ENCODE results near the gene DDC. TPM values are rescaled to one million over a fixed set of nuclear protein-coding genes. Genes with fewer than 3 reads are reported as not detected.

DDC gene
- total and polyA plus RNA-seq, 2 donors (not counting 3 experiments of a cell fraction or from before 2014, with no cell fraction given), result not detected

GRCh38 chr7:50554431-50555322 lies 10.5 kb downstream of the DDC start:
- no peak overlapping the region for H2AFZ ChIP-seq (ENCODE audit: low read depth, low read length)
- POLR2A ChIA-PET, result no interaction called here
- no peaks in the 10 kb centered on the region for H3K9me1 ChIP-seq (replicated peaks; ENCODE audit: control insufficient read depth, extremely low read depth, insufficient read depth, low read length)
- dilution Hi-C loops (cut with MboI; ENCODE audit: extremely low pct_ligation_motif_present, low sequenced_read_pairs), result no loop called here
- no peak overlapping the region for H3K27ac ChIP-seq (ENCODE audit: insufficient read depth, low read depth, low read length)
- no TSS peak for BruUV-seq (replicated peaks)
- CTCF ChIA-PET, result interaction anchor here (1.1 to 1.5 kb wide), 2 partner anchors 587 to 608 kb away, joined by 3 to 5 read pairs; no protein-coding TSS in a partner anchor
- H3K79me2 ChIP-seq (ENCODE audit: control insufficient read depth, insufficient read depth, low read length), result no peaks in the 10 kb centered on the region
- no peaks in the 10 kb centered on the region for H4K20me1 ChIP-seq (replicated peaks; ENCODE audit: control insufficient read depth, extremely low read depth, insufficient read depth, low read length)
- H3K9ac ChIP-seq (replicated peaks; ENCODE audit: extremely low read depth, insufficient read depth, low read length), result no peak overlapping the region
- intact Hi-C loops (cut with micrococcal nuclease), result no loop called here
- TF ChIP-seq CTCF (IDR thresholded peaks at IDR 0.05; ENCODE audit: extremely low read depth in 1 of 2, insufficient read depth in 1 of 2, low read depth in 1 of 2, low read length in 2 of 2), result no peak
- no peak for TF ChIP-seq EZH2 (IDR thresholded peaks at IDR 0.05; ENCODE audit: borderline replicate concordance, low read depth, low read length, severe bottlenecking)
- DNase-seq (ENCODE audit: low read depth, low spot score), result no peak
- H3K4me3 ChIP-seq (replicated peaks in 1 of 3; ENCODE audit: insufficient read depth in 1 of 3, low read depth in 1 of 3, low read length in 3 of 3), result no peak overlapping the region
- H3K4me2 ChIP-seq (ENCODE audit: insufficient read depth, low read length), result no peak overlapping the region
- peaks cover 4 to 11% of the 10 kb centered on the region in 2 experiments for H3K27me3 ChIP-seq (ENCODE audit: control insufficient read depth in 2 of 2, insufficient read depth in 2 of 2, low read length in 2 of 2)
- H3K4me1 ChIP-seq (ENCODE audit: control insufficient read depth, extremely low read depth, insufficient read depth, low read length), result no peaks in the 10 kb centered on the region
- H3K36me3 ChIP-seq (ENCODE audit: control insufficient read depth in 2 of 2, extremely low read depth in 1 of 2, insufficient read depth in 2 of 2, low read length in 2 of 2), result no peaks in the 10 kb centered on the region
- H3K9me3 ChIP-seq (replicated peaks; ENCODE audit: control insufficient read depth, insufficient read depth, low read length), result no peaks in the 10 kb centered on the region
- FAIRE-seq, result no peak

GRCh38 chr7:50553973-50554372 lies 11.2 kb downstream of the DDC start:
- intact Hi-C loops (cut with micrococcal nuclease) (no loop called here), dilution Hi-C loops (cut with MboI; ENCODE audit: extremely low pct_ligation_motif_present, low sequenced_read_pairs) (no loop called here)
- no peak for DNase-seq (ENCODE audit: low read depth, low spot score)
- Histone ChIP-seq H3K27ac (ENCODE audit: insufficient read depth, low read depth, low read length) (no peak overlapping the region), H3K4me1 (ENCODE audit: control insufficient read depth, extremely low read depth, insufficient read depth, low read length) (no peaks in the 10 kb centered on the region), H3K36me3 (ENCODE audit: control insufficient read depth in 2 of 2, extremely low read depth in 1 of 2, insufficient read depth in 2 of 2, low read length in 2 of 2) (no peaks in the 10 kb centered on the region), H3K9ac (replicated peaks; ENCODE audit: extremely low read depth, insufficient read depth, low read length) (no peak overlapping the region), H3K4me3 (replicated peaks in 1 of 3; ENCODE audit: insufficient read depth in 1 of 3, low read depth in 1 of 3, low read length in 3 of 3) (no peak overlapping the region), H3K4me2 (ENCODE audit: insufficient read depth, low read length) (no peak overlapping the region), H4K20me1 (replicated peaks; ENCODE audit: control insufficient read depth, extremely low read depth, insufficient read depth, low read length) (no peaks in the 10 kb centered on the region), H3K9me3 (replicated peaks; ENCODE audit: control insufficient read depth, insufficient read depth, low read length) (no peaks in the 10 kb centered on the region), H2AFZ (ENCODE audit: low read depth, low read length) (no peak overlapping the region), H3K79me2 (ENCODE audit: control insufficient read depth, insufficient read depth, low read length) (no peaks in the 10 kb centered on the region), H3K27me3 (ENCODE audit: control insufficient read depth in 2 of 2, insufficient read depth in 2 of 2, low read length in 2 of 2) (peaks cover 7 to 10% of the 10 kb centered on the region in 2 experiments), H3K9me1 (replicated peaks; ENCODE audit: control insufficient read depth, extremely low read depth, insufficient read depth, low read length) (no peaks in the 10 kb centered on the region)
- CTCF ChIA-PET, result interaction anchor here (1.5 kb wide), 1 partner anchor 609 kb away, joined by 3 read pairs; no protein-coding TSS in a partner anchor
- no peak for TF ChIP-seq GATA2 (IDR thresholded peaks at IDR 0.05; ENCODE audit: insufficient read depth, insufficient read length, low read depth, low read length)
- no peak for TF ChIP-seq CTCF (IDR thresholded peaks at IDR 0.05; ENCODE audit: extremely low read depth in 1 of 2, insufficient read depth in 1 of 2, low read depth in 1 of 2, low read length in 2 of 2)
- no peak for TF ChIP-seq FOS (IDR thresholded peaks at IDR 0.05; ENCODE audit: borderline replicate concordance, insufficient read depth, low read length)
- no peak for TF ChIP-seq MYC (IDR thresholded peaks at IDR 0.05; ENCODE audit: low read depth, low read length)
- no peak for TF ChIP-seq POLR2A (IDR thresholded peaks at IDR 0.05; ENCODE audit: low read depth, low read length)
- TF ChIP-seq MAX (IDR thresholded peaks at IDR 0.05; ENCODE audit: insufficient read depth, insufficient read length), result no peak
- no peak for TF ChIP-seq POLR2AphosphoS5 (IDR thresholded peaks at IDR 0.05; ENCODE audit: insufficient read depth, low read depth, low read length)
- no peak for TF ChIP-seq JUN (IDR thresholded peaks at IDR 0.05; ENCODE audit: borderline replicate concordance, insufficient read depth, insufficient read length, low read depth)
- TF ChIP-seq EZH2 (IDR thresholded peaks at IDR 0.05; ENCODE audit: borderline replicate concordance, low read depth, low read length, severe bottlenecking), result no peak
- no TSS peak for BruUV-seq (replicated peaks)
- POLR2A ChIA-PET, result no interaction called here
- no peak for FAIRE-seq
